H1 (cell line): Measurements from ENCODE around the gene PURA. TPM values are rescaled to one million over a fixed set of nuclear protein-coding genes. Genes with fewer than 3 reads are reported as not detected.

ENCODE experiments used
- ATF3 ChIP-seq: IDR thresholded peaks from 2 replicates; pipeline ENCODE4 v1.6.1; 2011; ENCODE audit warnings: low read depth, mild to moderate bottlenecking, low read length; ENCODE audit not compliant: insufficient read depth
- CHD2 ChIP-seq: IDR thresholded peaks from 2 replicates; pipeline ENCODE4 v1.6.1; 2012; ENCODE audit warnings: low read length, improper control_type of control experiment
- CREB1 ChIP-seq: IDR thresholded peaks from 2 replicates; pipeline ENCODE4 v1.6.1; 2012; ENCODE audit warnings: inconsistent platforms
- EP300 ChIP-seq, 2 experiments: IDR thresholded peaks; 1 replicate in 1 of 2; 2 replicates in 1 of 2; pipeline ENCODE4 v1.6.1; 2011 to 2012; ENCODE audit warnings: low read depth in 2 of 2, low read length in 2 of 2, mild to moderate bottlenecking in 2 of 2, borderline replicate concordance in 1 of 2, inconsistent platforms in 1 of 2, moderate library complexity in 1 of 2
- JUN ChIP-seq: IDR thresholded peaks from 2 replicates; pipeline ENCODE4 v1.6.1; 2011; ENCODE audit warnings: low read depth, mild to moderate bottlenecking, improper control_type of control experiment, low read length
- KDM5A ChIP-seq: fragments of 200-600 bp; IDR thresholded peaks from 2 replicates; pipeline ENCODE4 v1.7.1; 2012; ENCODE audit warnings: mild to moderate bottlenecking, low read length, inconsistent platforms, mixed read lengths
- MAFK ChIP-seq: IDR thresholded peaks from 2 replicates; pipeline ENCODE4 v1.6.1; 2012; ENCODE audit warnings: low read depth, mild to moderate bottlenecking, improper control_type of control experiment, low read length
- NANOG ChIP-seq: IDR thresholded peaks from 2 replicates; pipeline ENCODE4 v1.6.1; 2011; ENCODE audit warnings: low read length, low read depth, mild to moderate bottlenecking, inconsistent platforms; ENCODE audit not compliant: insufficient read depth, poor library complexity, severe bottlenecking
- NRF1 ChIP-seq: IDR thresholded peaks from 2 replicates; pipeline ENCODE4 v1.6.1; 2011; ENCODE audit warnings: mild to moderate bottlenecking, low read depth, low read length, improper control_type of control experiment
- RBBP5 ChIP-seq: IDR thresholded peaks from 2 replicates; pipeline ENCODE4 v1.7.1; 2012; ENCODE audit warnings: low read depth, mild to moderate bottlenecking, inconsistent platforms, low read length, moderate library complexity, borderline replicate concordance
- RNF2 ChIP-seq: fragments of 200-900, 300-1000 bp; sonication (generic); IDR thresholded peaks from 2 replicates; pipeline ENCODE4 v1.7.1; 2016; ENCODE audit warnings: borderline replicate concordance, low read depth, mild to moderate bottlenecking, antibody characterized with exemption, low read length; ENCODE audit not compliant: poor library complexity, severe bottlenecking; ENCODE audit errors: missing control alignments
- SRF ChIP-seq: IDR thresholded peaks from 2 replicates; pipeline ENCODE4 v1.6.1; 2011; ENCODE audit warnings: mild to moderate bottlenecking, low read depth, low read length, moderate library complexity
- SUZ12 ChIP-seq: fragments of 200-600 bp; sonication (generic); IDR thresholded peaks from 2 replicates; pipeline ENCODE4 v1.6.1; 2012; ENCODE audit warnings: mild to moderate bottlenecking, inconsistent platforms, low read length, moderate library complexity, mixed read lengths
- TAF7 ChIP-seq: optimal IDR thresholded peaks from 2 replicates; pipeline ENCODE3; 2011; ENCODE audit warnings: low read depth, mild to moderate bottlenecking, inconsistent platforms, low read length, moderate library complexity, borderline replicate concordance
- USF2 ChIP-seq: IDR thresholded peaks from 2 replicates; pipeline ENCODE4 v1.6.1; 2011; ENCODE audit warnings: low read length, improper control_type of control experiment
- polyA plus RNA-seq, 7 experiments: library from polyadenylated mRNA; depleted of rRNA in 3 of 7; stranded (reverse) in 5 of 7; unstranded in 2 of 7; fragments of >200 nt in 5 of 7; fragments of 200-250 nt in 2 of 7; gene quantifications; 1 replicate in 5 of 7; 2 replicates in 1 of 7; 4 replicates in 1 of 7; pipeline versions ENCODE4 v1.2.1 to v1.2.3, GENCODE V29; 2011 to 2013; ENCODE audit warnings: missing spikeins in 2 of 7, mixed read lengths in 2 of 7
- total RNA-seq: library from RNA; stranded (reverse); fragmentation: NEBNext Ultra II Directional; extraction: Animal tissue kit (Norgen Biotek cat#: 25700); gene quantifications from 2 replicates; pipeline ENCODE4 v1.2.1, GENCODE V29; 2021

The PURA gene
- total and polyA plus RNA-seq, 2 of the 8 experiments (the other 6 are each of a cell fraction or from before 2014, with no cell fraction given), result 0.98 to 2.1 TPM

GRCh38 chr5:140114341-140115185, 654 bp downstream of the PURA start (continued):
- peak; percentile 67 for TF ChIP-seq RNF2
- no peak for TF ChIP-seq NANOG
- TF ChIP-seq MAFK, result no peak
- TF ChIP-seq JUN, result no peak
- no peak for TF ChIP-seq SRF
- no peak for TF ChIP-seq EP300 (IDR thresholded peaks at IDR 0.05; ENCODE audit: borderline replicate concordance in 1 of 2, low read depth in 2 of 2, low read length in 2 of 2)
- no peak for TF ChIP-seq CREB1
- 0 out of 2 replicates have a peak, but pooled peaks have one; percentile 8 for TF ChIP-seq RBBP5
- TF ChIP-seq NRF1, result peak; percentile 13; the same call in 1 of the 2 replicates
- no peak for TF ChIP-seq USF2
- no peak for TF ChIP-seq KDM5A
- no peak for TF ChIP-seq CHD2
- no peak for TF ChIP-seq TAF7
- peak; percentile 91; the same call in 1 of the 2 replicates for TF ChIP-seq SUZ12
- no peak for TF ChIP-seq ATF3
- TF ChIP-seq, all 59 proteins: peak for 7
